CD14-positive monocyte (primary cell): ENCODE data around the gene SMIM35. TPM values are rescaled to one million over a fixed set of nuclear protein-coding genes. Genes with fewer than 3 reads are reported as not detected.

Source experiments
- DNase-seq, 3 donors: peaks; one replicate each; pipeline ENCODE4 v3.0.0-alpha.2; 2011 to 2022
- H2AFZ ChIP-seq: 2 replicates; pipeline ENCODE4 v1.6.0; 2012; ENCODE audit warnings: mild to moderate bottlenecking, low read depth, low read length, inconsistent platforms; ENCODE audit not compliant: insufficient read depth, poor library complexity, severe bottlenecking
- H3K27ac ChIP-seq, 2 donors: 1 replicate in 1 of 2; 2 replicates in 1 of 2; pipeline ENCODE4 v1.5.1; 2012 to 2013; ENCODE audit warnings: low read length in 2 of 2, control low read depth in 1 of 2, inconsistent platforms in 1 of 2, low read depth in 1 of 2, mild to moderate bottlenecking in 1 of 2
- H3K27me3 ChIP-seq, 2 donors: one replicate each; pipeline versions ENCODE4 v1.6.0 to v1.6.1; 2011 to 2013; ENCODE audit warnings: low read length in 2 of 2; ENCODE audit not compliant: control insufficient read depth in 2 of 2, insufficient read depth in 2 of 2
- H3K36me3 ChIP-seq, 2 donors: replicated peaks in 1 of 2; 1 replicate in 1 of 2; 2 replicates in 1 of 2; pipeline versions ENCODE4 v1.5.1 to v1.6.1; 2012 to 2013; ENCODE audit warnings: low read length in 2 of 2, control low read depth in 1 of 2, inconsistent platforms in 1 of 2, mild to moderate bottlenecking in 1 of 2; ENCODE audit not compliant: insufficient read depth in 2 of 2, control insufficient read depth in 1 of 2
- H3K4me1 ChIP-seq, 2 donors: 1 replicate in 1 of 2; 2 replicates in 1 of 2; pipeline versions ENCODE4 v1.5.1 to v1.6.1; 2012 to 2013; ENCODE audit warnings: low read length in 2 of 2, control low read depth in 1 of 2, inconsistent platforms in 1 of 2, mild to moderate bottlenecking in 1 of 2, moderate library complexity in 1 of 2; ENCODE audit not compliant: insufficient read depth in 2 of 2, control insufficient read depth in 1 of 2
- H3K4me2 ChIP-seq: replicated peaks from 2 replicates; pipeline ENCODE3; 2012; ENCODE audit warnings: low read length, moderate library complexity, mild to moderate bottlenecking; ENCODE audit not compliant: poor library complexity, severe bottlenecking; ENCODE audit errors: extremely low read depth
- H3K4me3 ChIP-seq, 3 experiments: fragments of 200-600 bp in 1 of 3; sonication (generic) in 1 of 3; replicated peaks in 1 of 3; 1 replicate in 2 of 3; 2 replicates in 1 of 3; pipeline ENCODE4 v1.5.1; 2011 to 2013; ENCODE audit warnings: low read length in 3 of 3, mild to moderate bottlenecking in 3 of 3, control low read depth in 2 of 3, low read depth in 2 of 3, inconsistent platforms in 1 of 3, moderate library complexity in 1 of 3
- H3K79me2 ChIP-seq: 2 replicates; pipeline ENCODE4 v1.6.0; 2012; ENCODE audit warnings: mild to moderate bottlenecking, control low read depth, inconsistent platforms, low read length, moderate library complexity; ENCODE audit not compliant: insufficient read depth
- H3K9ac ChIP-seq: 2 replicates; pipeline ENCODE4 v1.6.0; 2017; ENCODE audit warnings: low read length, mild to moderate bottlenecking; ENCODE audit not compliant: insufficient read depth, poor library complexity, severe bottlenecking
- H3K9me3 ChIP-seq, 2 donors: replicated peaks in 1 of 2; 1 replicate in 1 of 2; 2 replicates in 1 of 2; pipeline versions ENCODE4 v1.5.1 to v1.6.1; 2012 to 2013; ENCODE audit warnings: low read length in 2 of 2, control low read depth in 1 of 2; ENCODE audit not compliant: control insufficient read depth in 1 of 2, insufficient read depth in 1 of 2
- H4K20me1 ChIP-seq: 2 replicates; pipeline ENCODE4 v1.6.0; 2012; ENCODE audit warnings: mild to moderate bottlenecking, low read length, control low read depth, moderate library complexity; ENCODE audit not compliant: insufficient read depth
- H3K27ac Mint-ChIP-seq, 7 donors: one replicate each; pipeline ENCODE4 v1.8.0; 2020; ENCODE audit warnings: mild to moderate bottlenecking in 7 of 7, mixed read lengths in 7 of 7, moderate library complexity in 6 of 7, inconsistent platforms in 2 of 7
- H3K27me3 Mint-ChIP-seq, 3 donors: one replicate each; pipeline ENCODE4 v1.8.0; 2021 to 2022; ENCODE audit warnings: low read depth in 3 of 3, mild to moderate bottlenecking in 3 of 3, mixed read lengths in 3 of 3, moderate library complexity in 3 of 3, inconsistent platforms in 1 of 3
- H3K36me3 Mint-ChIP-seq, 2 donors: one replicate each; pipeline ENCODE4 v1.8.0; 2020; ENCODE audit warnings: mixed read lengths in 2 of 2, inconsistent platforms in 1 of 2, mild to moderate bottlenecking in 1 of 2
- H3K4me1 Mint-ChIP-seq: one replicate; pipeline ENCODE4 v1.8.0; 2020; ENCODE audit warnings: mild to moderate bottlenecking, mixed read lengths
- H3K4me3 Mint-ChIP-seq, 2 donors: one replicate each; pipeline ENCODE4 v1.8.0; 2020; ENCODE audit warnings: mild to moderate bottlenecking in 2 of 2, mixed read lengths in 2 of 2, moderate library complexity in 1 of 2
- H3K9me3 Mint-ChIP-seq, 7 donors: one replicate each; pipeline ENCODE4 v1.8.0; 2020 to 2022; ENCODE audit warnings: mixed read lengths in 7 of 7, mild to moderate bottlenecking in 6 of 7, moderate library complexity in 6 of 7, inconsistent platforms in 2 of 7
- CTCF ChIP-seq: fragments of 200-600 bp; IDR thresholded peaks from one replicate; pipeline ENCODE4 v1.8.0; 2022; ENCODE audit warnings: antibody characterized with exemption, mild to moderate bottlenecking
- WGBS: methylation state at CpG from one replicate; pipeline ENCODE4 v1.1.5; 2013; ENCODE audit warnings: missing lambda C conversion rate; ENCODE audit not compliant: insufficient coverage; 5-methylcytosine and 5-hydroxymethylcytosine counted together
- intact Hi-C, 2 donors: fragments of 100-400 bp; cut with micrococcal nuclease; formaldehyde crosslinking; loops; one replicate each; pipeline versions ENCODE4 v1.15.0 to v1.15.1; 2023
- polyA plus RNA-seq, 3 donors: library from polyadenylated mRNA; depleted of rRNA in 1 of 3; unstranded in 2 of 3; stranded (reverse) in 1 of 3; fragments of 300-500 nt in 2 of 3; fragments of >200 nt in 1 of 3; fragmentation: Illumina TruSeq in 2 of 3; gene quantifications; 1 replicate in 2 of 3; 2 replicates in 1 of 3; pipeline ENCODE4 v1.2.3, GENCODE V29; 2012 to 2021

The SMIM35 gene
- polyA plus RNA-seq, 3 donors = 0.05 to 0.29 (median 0.11) TPM

- no peak for TF ChIP-seq CTCF
- Histone ChIP-seq H3K27ac (no peak overlapping the region), H3K27me3 (no peaks in the 10 kb centered on the region), H3K4me3 (no peak overlapping the region), H2AFZ (no peak overlapping the region), H3K9ac (no peak overlapping the region), H3K4me2 (no peak overlapping the region), H3K4me1 (peaks cover 40 to 46% of the 10 kb centered on the region in 2 donors), H3K36me3 (no peaks in the 10 kb centered on the region), H3K9me3 (no peaks in the 10 kb centered on the region), H4K20me1 (no peaks in the 10 kb centered on the region), H3K79me2 (no peaks in the 10 kb centered on the region)
- Mint-ChIP-seq H3K9me3 (peaks cover 0 to 2% (median 0%) of the 10 kb centered on the region in 7 donors), H3K27ac (no peak overlapping the region), H3K36me3 (peaks cover 0 to 2% of the 10 kb centered on the region in 2 donors), H3K4me1 (peaks cover 40% of the 10 kb centered on the region), H3K4me3 (no peak overlapping the region), H3K27me3 (peaks cover 0 to 4% (median 0%) of the 10 kb centered on the region in 3 donors)
- WGBS = 85% methylated on average over 5 of the region's 8 CpGs
- intact Hi-C loops = no loop called here
- DNase-seq = no peak
Measured at GRCh38 chr11:117966908-117967307, 119.9 kb downstream of the SMIM35 start.

GRCh38 chr11:117962826-117963225 is 123.9 kb downstream of the SMIM35 start:
- H3K79me2 ChIP-seq = no peaks in the 10 kb centered on the region
- H4K20me1 ChIP-seq = no peaks in the 10 kb centered on the region
- no peak overlapping the region for H3K27ac ChIP-seq
- H2AFZ ChIP-seq = no peak overlapping the region
- H3K27me3 ChIP-seq = no peaks in the 10 kb centered on the region
- DNase-seq = no peak
- peaks cover under 1 to 12% of the 10 kb centered on the region in 2 donors for H3K9me3 ChIP-seq
- intact Hi-C loops = no loop called here
- Mint-ChIP-seq H3K4me1 (peaks cover 20% of the 10 kb centered on the region), H3K27ac (no peak overlapping the region), H3K27me3 (peaks cover 0 to 2% (median 0%) of the 10 kb centered on the region in 3 donors), H3K36me3 (peaks cover 13 to 14% of the 10 kb centered on the region in 2 donors), H3K9me3 (peaks cover 10 to 15% (median 13%) of the 10 kb centered on the region in 7 donors), H3K4me3 (no peak overlapping the region)
- peaks cover 18 to 30% of the 10 kb centered on the region in 2 donors for H3K4me1 ChIP-seq
- no peak overlapping the region for H3K9ac ChIP-seq
- no peaks in the 10 kb centered on the region for H3K36me3 ChIP-seq
- no peak for TF ChIP-seq CTCF
- H3K4me2 ChIP-seq = no peak overlapping the region
- H3K4me3 ChIP-seq = no peak overlapping the region
- WGBS = 86% methylated on average over 1 of the region's 3 CpGs
